ENCODE data around the gene PNPLA3.

The PNPLA3 gene

GRCh38 chr22:43991316-43992020 lies 67.9 kb downstream of the PNPLA3 start:
- in situ Hi-C loops (cut with MboI; ENCODE audit: low sequenced_read_pairs): loop anchor here (10.0 kb wide), 1 partner anchor 633 kb away; no protein-coding TSS in a partner anchor

- in situ Hi-C loops (cut with MboI; ENCODE audit: low sequenced_read_pairs): loop anchor here (10.0 kb wide), 1 partner anchor 632 kb away; no protein-coding TSS in a partner anchor
These were observed 68.8 kb downstream of the PNPLA3 start for GRCh38 chr22:43992331-43992821.

GRCh38 chr22:43993072-43993760 lies 69.6 kb downstream of the PNPLA3 start:
- in situ Hi-C loops (cut with MboI; ENCODE audit: low sequenced_read_pairs): loop anchor here (10.0 kb wide), 1 partner anchor 632 kb away; no protein-coding TSS in a partner anchor

GRCh38 chr22:43994006-43994405 lies 70.4 kb downstream of the PNPLA3 start:
- in situ Hi-C loops (cut with MboI; ENCODE audit: low sequenced_read_pairs): loop anchor here (10.0 kb wide), 1 partner anchor 631 kb away; no protein-coding TSS in a partner anchor

- in situ Hi-C loops (cut with MboI; ENCODE audit: low sequenced_read_pairs): loop anchor here (10.0 kb wide), 1 partner anchor 630 kb away; no protein-coding TSS in a partner anchor
These were observed 70.8 kb downstream of the PNPLA3 start for GRCh38 chr22:43994416-43994815.

GRCh38 chr22:43995057-43995685 lies 71.6 kb downstream of the PNPLA3 start:
- in situ Hi-C loops (cut with MboI; ENCODE audit: low sequenced_read_pairs): loop anchor here (10.0 kb wide), 1 partner anchor 630 kb away; no protein-coding TSS in a partner anchor

- in situ Hi-C loops (cut with MboI; ENCODE audit: low sequenced_read_pairs): loop anchor here (10.0 kb wide), 1 partner anchor 629 kb away; no protein-coding TSS in a partner anchor
These were observed 72.2 kb downstream of the PNPLA3 start for GRCh38 chr22:43995798-43996169.

- in situ Hi-C loops (cut with MboI; ENCODE audit: low sequenced_read_pairs): loop anchor here (10.0 kb wide), 1 partner anchor 628 kb away; no protein-coding TSS in a partner anchor
These were observed 72.8 kb downstream of the PNPLA3 start for GRCh38 chr22:43996170-43996980.

GRCh38 chr22:43996981-43997265 lies 73.3 kb downstream of the PNPLA3 start:
- in situ Hi-C loops (cut with MboI; ENCODE audit: low sequenced_read_pairs): loop anchor here (10.0 kb wide), 1 partner anchor 628 kb away; no protein-coding TSS in a partner anchor
